A549 (cell line): ENCODE measurements around the gene SLC30A1. TPM values are rescaled to one million over a fixed set of nuclear protein-coding genes. Genes with fewer than 3 reads are reported as not detected.
"Not testable (repeated sequence)": the region's sequence is repeated elsewhere in the genome, so short reads cannot be mapped to it uniquely, and the experiment has no call there.

Source experiments
- ATAC-seq, 2 experiments: fragments of 200-7000 bp in 1 of 2; fragments of >200 bp in 1 of 2; cut with Nextera tagmentation in 1 of 2; cut with Tn5 transposase in 1 of 2; 3 replicates each; pipeline versions ENCODE4 v1.8.0 to v1.9.1; 2018 to 2020; ENCODE audit warnings: mild to moderate bottlenecking in 1 of 2, moderate library complexity in 1 of 2
- CTCF ChIA-PET: fragments of 300-600 bp; sonication (Branson Sonifier 250); formaldehyde crosslinking; extraction: SDS; loops from one replicate; lab custom pipeline; 2021; ENCODE audit warnings: antibody characterized with exemption, inconsistent platforms; lab: Yijun Ruan, JAX
- POLR2A ChIA-PET: fragments of 350-600 bp; formaldehyde crosslinking; extraction: SDS; loops from one replicate; lab custom pipeline; 2021; ENCODE audit warnings: antibody characterized with exemption, inconsistent platforms; lab: Yijun Ruan, JAX
- DNase-seq, 2 experiments: peaks; one replicate each; pipeline versions ENCODE4 v3.0.0 to v3.0.0-alpha.2; 2011 to 2016; ENCODE audit warnings: low read depth in 1 of 2, low spot score in 1 of 2
- FAIRE-seq: peaks from 2 replicates; lab custom pipeline; 2011; peaks lifted over from hg19 to GRCh38; lab: Jason Lieb, UNC
- H3K27ac ChIP-seq, 2 experiments: fragments of >200 bp; sonication (Bioruptor Twin); formaldehyde crosslinking; 3 replicates each; pipeline ENCODE4 v1.5.1; 2016 to 2017
- H3K4me1 ChIP-seq: fragments of >200 bp; sonication (Bioruptor Twin); formaldehyde crosslinking; 3 replicates; pipeline ENCODE4 v1.6.1; 2016
- H3K4me2 ChIP-seq: fragments of >200 bp; sonication (Bioruptor Twin); formaldehyde crosslinking; 3 replicates; pipeline ENCODE4 v1.6.1; 2016
- H3K4me3 ChIP-seq: fragments of >200 bp; sonication (Bioruptor Twin); formaldehyde crosslinking; 3 replicates; pipeline ENCODE4 v1.5.1; 2016
- H3K9me3 ChIP-seq: fragments of >200 bp; sonication (Bioruptor Twin); formaldehyde crosslinking; 3 replicates; pipeline ENCODE4 v1.6.1; 2016
- ATOH8 ChIP-seq: fragments of 250-450 bp; sonication (Bioruptor Pico); IDR thresholded peaks from 2 replicates; pipeline ENCODE4 v1.5.0; 2020; ENCODE audit warnings: low read depth, mild to moderate bottlenecking, moderate library complexity
- CBX8 ChIP-seq: fragments of 200-600 bp; sonication (generic); IDR thresholded peaks from 2 replicates; pipeline ENCODE4 v1.6.1; 2016
- EP300 ChIP-seq, 2 experiments: fragments of >200 bp; sonication (Bioruptor Twin); formaldehyde crosslinking; IDR thresholded peaks; 2 replicates in 1 of 2; 3 replicates in 1 of 2; pipeline ENCODE4 v1.6.1; 2016 to 2017
- ESRRA ChIP-seq: fragments of 150-350 bp; IDR thresholded peaks from 2 replicates; pipeline ENCODE4 v1.6.1; 2014; ENCODE audit warnings: mild to moderate bottlenecking, low read length, borderline replicate concordance
- FOSB ChIP-seq: fragments of 250-450 bp; sonication (Bioruptor Pico); IDR thresholded peaks from 2 replicates; pipeline ENCODE4 v1.5.0; 2020; ENCODE audit warnings: mild to moderate bottlenecking, moderate library complexity
- FOSL2 ChIP-seq, 2 experiments: fragments of 450-650 bp in 1 of 2; fragments of >200 bp in 1 of 2; sonication (Bioruptor Twin) in 1 of 2; formaldehyde crosslinking; IDR thresholded peaks; 2 replicates each; pipeline versions ENCODE4 v1.5.0 to v1.6.1; 2016 to 2020; ENCODE audit warnings: mild to moderate bottlenecking in 1 of 2, moderate library complexity in 1 of 2
- GATA3 ChIP-seq: IDR thresholded peaks from 2 replicates; pipeline ENCODE4 v1.6.1; 2012; ENCODE audit warnings: borderline replicate concordance
- HOXA7 ChIP-seq: fragments of 250-450 bp; sonication (Bioruptor Pico); IDR thresholded peaks from 2 replicates; pipeline ENCODE4 v1.5.0; 2020; ENCODE audit warnings: mild to moderate bottlenecking, moderate library complexity
- JUN ChIP-seq, 2 experiments: fragments of >200 bp; sonication (Bioruptor Twin); formaldehyde crosslinking; IDR thresholded peaks; 2 replicates in 1 of 2; 3 replicates in 1 of 2; pipeline ENCODE4 v1.6.1; 2016 to 2017
- JUNB ChIP-seq: fragments of >200 bp; sonication (Bioruptor Twin); formaldehyde crosslinking; IDR thresholded peaks from 2 replicates; pipeline ENCODE4 v1.6.1; 2016
- KDM1A ChIP-seq: fragments of 200-600 bp; sonication (generic); IDR thresholded peaks from 2 replicates; pipeline ENCODE4 v1.6.1; 2016; ENCODE audit warnings: low read depth, mild to moderate bottlenecking
- MAFK ChIP-seq: fragments of 450-650 bp; IDR thresholded peaks from 2 replicates; pipeline ENCODE4 v1.6.1; 2014; ENCODE audit not compliant: partially characterized antibody
- MAZ ChIP-seq: fragments of 150-350 bp; IDR thresholded peaks from 2 replicates; pipeline ENCODE4 v1.6.1; 2014; ENCODE audit warnings: antibody characterized with exemption, low read depth, low read length, borderline replicate concordance
- NPAS2 ChIP-seq: fragments of 250-450 bp; sonication (Bioruptor Pico); IDR thresholded peaks from 2 replicates; pipeline ENCODE4 v1.8.0; 2022; ENCODE audit warnings: mild to moderate bottlenecking, moderate library complexity, borderline replicate concordance
- NR3C1 ChIP-seq: fragments of >200 bp; sonication (Bioruptor Twin); formaldehyde crosslinking; IDR thresholded peaks from 3 replicates; pipeline ENCODE4 v1.6.1; 2017
- PHF8 ChIP-seq: fragments of 200-600 bp; sonication (generic); IDR thresholded peaks from 2 replicates; pipeline ENCODE4 v1.6.1; 2016; ENCODE audit warnings: low read depth, mild to moderate bottlenecking, antibody characterized with exemption, moderate library complexity, borderline replicate concordance
- POLR2A ChIP-seq: IDR thresholded peaks from 2 replicates; pipeline ENCODE4 v1.6.1; 2012; ENCODE audit warnings: mild to moderate bottlenecking, low read length
- POLR2AphosphoS2 ChIP-seq: conservative IDR thresholded peaks from 2 replicates; pipeline ENCODE4 v1.6.1; 2012; ENCODE audit warnings: low read length, improper control_type of control experiment, inconsistent platforms
- RAD21 ChIP-seq, 2 experiments: fragments of >200 bp in 1 of 2; sonication (Bioruptor Twin) in 1 of 2; formaldehyde crosslinking in 1 of 2; IDR thresholded peaks in 1 of 2; conservative IDR thresholded peaks in 1 of 2; 2 replicates in 1 of 2; 3 replicates in 1 of 2; pipeline ENCODE4 v1.6.1; 2012 to 2018; ENCODE audit warnings: inconsistent platforms in 1 of 2
- RARB ChIP-seq: fragments of 250-450 bp; sonication (Bioruptor Pico); IDR thresholded peaks from 2 replicates; pipeline ENCODE4 v1.8.0; 2021; ENCODE audit warnings: mild to moderate bottlenecking, moderate library complexity
- ZFP36 ChIP-seq: fragments of 450-650 bp; IDR thresholded peaks from 2 replicates; pipeline ENCODE4 v1.6.1; 2014; ENCODE audit warnings: borderline replicate concordance; ENCODE audit not compliant: partially characterized antibody
- WGBS: methylation state at CpG from one replicate; pipeline ENCODE4 v1.1.6; 2017; ENCODE audit errors: missing lambda C conversion rate; 5-methylcytosine and 5-hydroxymethylcytosine counted together
- polyA plus RNA-seq, 4 experiments: library from polyadenylated mRNA; depleted of rRNA in 3 of 4; stranded (reverse); fragments of >200 nt; fragmentation: RNase III in 1 of 4; extraction: RNeasy Plus Mini Kit Qiagen cat#74134 plus additional on column Dnase treatment in 1 of 4; gene quantifications; 2 replicates in 3 of 4; 3 replicates in 1 of 4; pipeline ENCODE4 v1.2.3, GENCODE V29; 2011 to 2017
- TF ChIP-seq, protein P1 (sequence below): IDR thresholded peaks from 2 replicates; pipeline ENCODE4 v1.6.1; 2012
- TF ChIP-seq, protein P2 (sequence below): fragments of 150-350 bp; IDR thresholded peaks from 2 replicates; pipeline ENCODE4 v1.6.1; 2014; ENCODE audit warnings: low read depth, mild to moderate bottlenecking, low read length
- TF ChIP-seq, protein P3 (sequence below): fragments of 450-650 bp; IDR thresholded peaks from 2 replicates; pipeline ENCODE4 v1.6.1; 2014; ENCODE audit warnings: antibody characterized with exemption

SLC30A1 gene
- polyA plus RNA-seq, 2 of the 4 experiments (the other 2 are of a cell fraction), result 20.6 to 27.0 TPM

GRCh38 chr1:211576717-211577116, 2.2 kb downstream of the SLC30A1 start:
- H3K4me1 ChIP-seq, result peaks cover 43% of the 10 kb centered on the region
- TF ChIP-seq CBX8 (no peak), NR3C1 (no peak), RAD21 (conservative IDR thresholded peaks at IDR 0.05 in 1 of 2, IDR thresholded peaks at IDR 0.05 in 1 of 2) (no peak), GATA3 (no peak), RARB (CRISPR knock-in tag) (no peak), JUN (IDR thresholded peaks at IDR 0.05) (no peak), POLR2AphosphoS2 (no peak), MAZ (no peak), POLR2A (no peak)
- TF ChIP-seq, all 56 proteins: peak for 0
- under 1% methylated on average over 2 of the region's 2 CpGs for WGBS
- ChIA-PET POLR2A (interaction anchor here (1.0 to 1.2 kb wide), 2 partner anchors 62 to 194 kb away, joined by 3 to 4 read pairs; no protein-coding TSS in a partner anchor), CTCF (interaction anchor here (0.8 to 1.8 kb wide), 6 partner anchors 25 to 79 kb away, joined by 3 to 8 read pairs (median 5); no protein-coding TSS in a partner anchor)
- Histone ChIP-seq H3K9me3 (no peaks in the 10 kb centered on the region), H3K4me2 (peak overlapping the region; percentile 94), H3K4me3 (peak overlapping the region; percentile 91), H3K27ac (peak overlapping the region; percentile 95 to 96; a peak in 5 of 6 replicates)
- FAIRE-seq (no peak), DNase-seq (no peak), ATAC-seq (no peak)

DNA sequence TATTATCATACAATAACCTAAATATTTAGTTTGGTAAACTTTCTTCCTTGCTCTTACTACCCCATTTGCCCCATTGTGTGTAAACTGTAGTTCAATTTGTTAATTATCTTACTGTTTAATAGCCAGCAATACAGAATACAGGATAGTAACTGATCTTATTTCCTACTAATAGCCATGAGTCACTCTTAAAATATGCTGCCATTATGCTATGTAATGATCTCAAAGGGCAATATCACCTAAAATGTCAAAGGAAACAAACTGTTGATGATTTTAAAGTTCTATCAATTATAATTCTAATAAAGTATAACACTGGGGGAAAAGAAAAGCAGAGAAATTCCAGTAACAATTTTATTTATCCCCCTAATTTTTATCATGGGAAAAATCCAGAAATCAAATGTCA, 4.3 kb downstream of the SLC30A1 start:
- peaks cover 36% of the 10 kb centered on the region for H3K4me1 ChIP-seq
- FAIRE-seq, result no peak
- TF ChIP-seq HOXA7 (no peak), FOSB (CRISPR knock-in tag) (no peak), ATOH8 (CRISPR knock-in tag) (no peak), EP300 (IDR thresholded peaks at IDR 0.05) (no peak), FOSL2 (IDR thresholded peaks at IDR 0.05) (no peak), FOSL2 (CRISPR knock-in tag; IDR thresholded peaks at IDR 0.05) (peak; percentile 40; the same call in 1 of the 2 replicates), ESRRA (no peak)
- H3K27ac ChIP-seq, result no peak overlapping the region
- CTCF ChIA-PET, result interaction anchor here (1.2 to 3.8 kb wide), 2 partner anchors 59 to 81 kb away, joined by 3 to 28 read pairs; no protein-coding TSS in a partner anchor
- POLR2A ChIA-PET, result no interaction called here
- no peaks in the 10 kb centered on the region for H3K9me3 ChIP-seq
- no peak for ATAC-seq
- no peak overlapping the region for H3K4me3 ChIP-seq
- peak overlapping the region; percentile 94 for H3K4me2 ChIP-seq
- no peak for DNase-seq

DNA sequence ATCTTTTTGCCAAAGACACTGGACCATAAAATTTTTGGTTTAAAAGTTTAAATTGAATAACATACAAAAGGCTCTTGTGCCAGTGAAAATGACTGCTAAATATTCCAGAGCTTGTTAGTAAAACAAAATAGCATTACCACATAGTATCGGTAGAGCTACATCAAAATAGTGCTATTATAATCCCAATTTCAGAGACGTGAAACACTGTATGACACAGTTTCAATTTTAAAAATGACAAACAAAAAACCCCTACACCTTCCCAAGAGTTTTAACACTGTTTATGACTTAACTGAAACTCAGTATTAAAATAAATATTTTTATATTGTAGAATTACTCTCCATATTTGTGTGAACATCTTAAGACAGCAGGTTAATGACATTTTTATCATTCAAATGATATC, 7.0 kb downstream of the SLC30A1 start:
- Histone ChIP-seq H3K9me3 (no peaks in the 10 kb centered on the region), H3K4me3 (no peak overlapping the region), H3K27ac (no peak overlapping the region), H3K4me2 (no peak overlapping the region), H3K4me1 (peaks cover 36% of the 10 kb centered on the region)
- TF ChIP-seq, protein P1, sequence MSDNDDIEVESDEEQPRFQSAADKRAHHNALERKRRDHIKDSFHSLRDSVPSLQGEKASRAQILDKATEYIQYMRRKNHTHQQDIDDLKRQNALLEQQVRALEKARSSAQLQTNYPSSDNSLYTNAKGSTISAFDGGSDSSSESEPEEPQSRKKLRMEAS, result no peak
- no peak for TF ChIP-seq ZFP36
- no peak for TF ChIP-seq RAD21 (conservative IDR thresholded peaks at IDR 0.05 in 1 of 2, IDR thresholded peaks at IDR 0.05 in 1 of 2)
- no peak for TF ChIP-seq MAFK
- TF ChIP-seq, protein P2, sequence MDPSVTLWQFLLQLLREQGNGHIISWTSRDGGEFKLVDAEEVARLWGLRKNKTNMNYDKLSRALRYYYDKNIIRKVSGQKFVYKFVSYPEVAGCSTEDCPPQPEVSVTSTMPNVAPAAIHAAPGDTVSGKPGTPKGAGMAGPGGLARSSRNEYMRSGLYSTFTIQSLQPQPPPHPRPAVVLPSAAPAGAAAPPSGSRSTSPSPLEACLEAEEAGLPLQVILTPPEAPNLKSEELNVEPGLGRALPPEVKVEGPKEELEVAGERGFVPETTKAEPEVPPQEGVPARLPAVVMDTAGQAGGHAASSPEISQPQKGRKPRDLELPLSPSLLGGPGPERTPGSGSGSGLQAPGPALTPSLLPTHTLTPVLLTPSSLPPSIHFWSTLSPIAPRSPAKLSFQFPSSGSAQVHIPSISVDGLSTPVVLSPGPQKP, result no peak
- no peak for TF ChIP-seq PHF8
- no peak for TF ChIP-seq JUNB
- TF ChIP-seq, protein P3, sequence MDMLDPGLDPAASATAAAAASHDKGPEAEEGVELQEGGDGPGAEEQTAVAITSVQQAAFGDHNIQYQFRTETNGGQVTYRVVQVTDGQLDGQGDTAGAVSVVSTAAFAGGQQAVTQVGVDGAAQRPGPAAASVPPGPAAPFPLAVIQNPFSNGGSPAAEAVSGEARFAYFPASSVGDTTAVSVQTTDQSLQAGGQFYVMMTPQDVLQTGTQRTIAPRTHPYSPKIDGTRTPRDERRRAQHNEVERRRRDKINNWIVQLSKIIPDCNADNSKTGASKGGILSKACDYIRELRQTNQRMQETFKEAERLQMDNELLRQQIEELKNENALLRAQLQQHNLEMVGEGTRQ, result no peak
- no peak for TF ChIP-seq GATA3
- TF ChIP-seq KDM1A, result no peak
- TF ChIP-seq NR3C1, result no peak
- no peak for TF ChIP-seq NPAS2 (CRISPR knock-in tag)
- no peak for TF ChIP-seq POLR2AphosphoS2
- POLR2A ChIA-PET, result no interaction called here
- ATAC-seq (no peak), FAIRE-seq (no peak), DNase-seq (no peak)
- WGBS, result 84% methylated on average over 2 of the region's 2 CpGs
- CTCF ChIA-PET, result interaction anchor here (0.6 to 3.8 kb wide), 4 partner anchors 34 to 1107 kb away, joined by 3 to 28 read pairs (median 8); no protein-coding TSS in a partner anchor

DNA sequence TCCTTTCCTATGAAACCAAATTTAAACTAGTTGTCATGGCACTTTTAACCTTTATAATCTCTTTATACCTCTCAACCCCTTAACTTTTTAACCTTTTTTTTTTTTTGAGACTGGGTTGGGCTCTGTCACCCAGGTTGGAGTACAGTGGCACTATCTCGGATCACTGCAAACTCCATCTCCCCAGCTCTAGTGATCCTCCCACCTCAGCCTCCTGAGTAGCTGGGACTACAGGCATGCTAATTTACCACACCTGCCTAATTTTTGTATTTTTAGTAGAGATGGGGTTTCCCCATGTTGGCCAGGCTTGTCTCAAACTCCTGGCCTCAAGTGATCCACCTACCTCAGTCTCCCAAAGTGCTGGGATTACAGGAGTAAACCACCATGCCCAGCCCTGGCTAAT, 8.6 kb downstream of the SLC30A1 start:
- CTCF ChIA-PET, result interaction anchor here (1.1 to 2.8 kb wide), 3 partner anchors 54 to 85 kb away, joined by 3 to 12 read pairs (median 6); no protein-coding TSS in a partner anchor
- WGBS, result 80% methylated on average over 1 of the region's 1 CpG
- H3K4me1 ChIP-seq, result peaks cover 25% of the 10 kb centered on the region
- DNase-seq, H3K4me3 ChIP-seq, ATAC-seq, H3K9me3 ChIP-seq, H3K4me2 ChIP-seq, FAIRE-seq, H3K27ac ChIP-seq, POLR2A ChIA-PET: not testable (repeated sequence)
